Osteoblast (primary cell): Measurements from ENCODE around the gene RHOA. TPM values are rescaled to one million over a fixed set of nuclear protein-coding genes. Genes with fewer than 3 reads are reported as not detected.
A peak's percentile ranks its signal among the peaks of the same experiment; 100 is the strongest.

Experiments
- DNase-seq: peaks from one replicate; pipeline ENCODE4 v3.0.0; 2011; ENCODE audit warnings: low spot score, mixed read lengths; ENCODE audit not compliant: insufficient read length; ENCODE audit errors: missing footprints
- H2AFZ ChIP-seq: 2 replicates; pipeline ENCODE4 v1.6.0; 2011; ENCODE audit warnings: mild to moderate bottlenecking, low read length
- H3K27ac ChIP-seq: 2 replicates; pipeline ENCODE4 v1.5.1; 2011; ENCODE audit warnings: mild to moderate bottlenecking, low read depth, low read length, moderate library complexity
- H3K27me3 ChIP-seq: 2 replicates; pipeline ENCODE4 v1.6.0; 2012; ENCODE audit warnings: mild to moderate bottlenecking, control low read depth, inconsistent platforms, low read length, moderate library complexity; ENCODE audit not compliant: insufficient read depth
- H3K36me3 ChIP-seq: 2 replicates; pipeline ENCODE4 v1.5.1; 2011; ENCODE audit warnings: mild to moderate bottlenecking, low read length, control low read depth, moderate library complexity; ENCODE audit not compliant: insufficient read depth
- H3K4me1 ChIP-seq: 2 replicates; pipeline ENCODE4 v1.5.1; 2011; ENCODE audit warnings: mild to moderate bottlenecking, low read length, control low read depth, moderate library complexity; ENCODE audit not compliant: insufficient read depth
- H3K4me2 ChIP-seq: 2 replicates; pipeline ENCODE4 v1.6.0; 2011; ENCODE audit warnings: mild to moderate bottlenecking, low read length; ENCODE audit not compliant: insufficient read depth
- H3K4me3 ChIP-seq: fragments of 200-600 bp; sonication (generic); 3 replicates; pipeline ENCODE4 v1.5.1; 2012; ENCODE audit warnings: mild to moderate bottlenecking, low read length, inconsistent platforms; ENCODE audit not compliant: insufficient read depth
- H3K79me2 ChIP-seq: 2 replicates; pipeline ENCODE4 v1.6.0; 2012; ENCODE audit warnings: mild to moderate bottlenecking, low read length, control low read depth, inconsistent platforms; ENCODE audit not compliant: insufficient read depth
- H3K9me3 ChIP-seq: 2 replicates; pipeline ENCODE4 v1.5.1; 2011; ENCODE audit warnings: low read depth, low read length, control low read depth
- H4K20me1 ChIP-seq: 2 replicates; pipeline ENCODE4 v1.6.0; 2012; ENCODE audit warnings: mild to moderate bottlenecking, low read length, control low read depth; ENCODE audit not compliant: insufficient read depth
- total RNA-seq: library from RNA; depleted of rRNA; stranded (reverse); fragments of >200 nt; gene quantifications from 2 replicates; pipeline ENCODE4 v1.2.3, GENCODE V29; 2012
- TF ChIP-seq, protein P1 (sequence below): IDR thresholded peaks from 2 replicates; pipeline ENCODE4 v1.5.1; 2011; ENCODE audit warnings: mild to moderate bottlenecking, low read depth, low read length, moderate library complexity; ENCODE audit errors: extremely low read depth

The RHOA gene
- total RNA-seq, 1 donor, result 899 TPM

GRCh38 chr3:49388289-49388820 is 23.4 kb downstream of the RHOA start:
- Histone ChIP-seq H3K79me2 (peaks cover 97% of the 10 kb centered on the region), H3K27ac (peak overlapping the region; percentile 15), H3K4me2 (no peak overlapping the region), H3K36me3 (peaks cover 11% of the 10 kb centered on the region), H2AFZ (no peak overlapping the region), H3K27me3 (no peaks in the 10 kb centered on the region), H3K4me1 (peaks cover 12% of the 10 kb centered on the region), H4K20me1 (peaks cover 82% of the 10 kb centered on the region), H3K9me3 (no peaks in the 10 kb centered on the region), H3K4me3 (no peak overlapping the region)
- peak; percentile 67 for DNase-seq
- TF ChIP-seq, protein P1, sequence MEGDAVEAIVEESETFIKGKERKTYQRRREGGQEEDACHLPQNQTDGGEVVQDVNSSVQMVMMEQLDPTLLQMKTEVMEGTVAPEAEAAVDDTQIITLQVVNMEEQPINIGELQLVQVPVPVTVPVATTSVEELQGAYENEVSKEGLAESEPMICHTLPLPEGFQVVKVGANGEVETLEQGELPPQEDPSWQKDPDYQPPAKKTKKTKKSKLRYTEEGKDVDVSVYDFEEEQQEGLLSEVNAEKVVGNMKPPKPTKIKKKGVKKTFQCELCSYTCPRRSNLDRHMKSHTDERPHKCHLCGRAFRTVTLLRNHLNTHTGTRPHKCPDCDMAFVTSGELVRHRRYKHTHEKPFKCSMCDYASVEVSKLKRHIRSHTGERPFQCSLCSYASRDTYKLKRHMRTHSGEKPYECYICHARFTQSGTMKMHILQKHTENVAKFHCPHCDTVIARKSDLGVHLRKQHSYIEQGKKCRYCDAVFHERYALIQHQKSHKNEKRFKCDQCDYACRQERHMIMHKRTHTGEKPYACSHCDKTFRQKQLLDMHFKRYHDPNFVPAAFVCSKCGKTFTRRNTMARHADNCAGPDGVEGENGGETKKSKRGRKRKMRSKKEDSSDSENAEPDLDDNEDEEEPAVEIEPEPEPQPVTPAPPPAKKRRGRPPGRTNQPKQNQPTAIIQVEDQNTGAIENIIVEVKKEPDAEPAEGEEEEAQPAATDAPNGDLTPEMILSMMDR, result no peak

- Histone ChIP-seq H2AFZ (no peak overlapping the region), H3K27me3 (no peaks in the 10 kb centered on the region), H3K4me3 (no peak overlapping the region), H3K4me1 (peaks cover 12% of the 10 kb centered on the region), H3K36me3 (peaks cover 7% of the 10 kb centered on the region), H3K9me3 (no peaks in the 10 kb centered on the region), H4K20me1 (peaks cover 79% of the 10 kb centered on the region), H3K79me2 (peaks cover 97% of the 10 kb centered on the region), H3K27ac (peak overlapping the region; percentile 15), H3K4me2 (no peak overlapping the region)
- TF ChIP-seq, protein P1, result no peak
- DNase-seq, result peak; percentile 65
Measured at GRCh38 chr3:49387721-49388120, 24.1 kb downstream of the RHOA start.

DNA sequence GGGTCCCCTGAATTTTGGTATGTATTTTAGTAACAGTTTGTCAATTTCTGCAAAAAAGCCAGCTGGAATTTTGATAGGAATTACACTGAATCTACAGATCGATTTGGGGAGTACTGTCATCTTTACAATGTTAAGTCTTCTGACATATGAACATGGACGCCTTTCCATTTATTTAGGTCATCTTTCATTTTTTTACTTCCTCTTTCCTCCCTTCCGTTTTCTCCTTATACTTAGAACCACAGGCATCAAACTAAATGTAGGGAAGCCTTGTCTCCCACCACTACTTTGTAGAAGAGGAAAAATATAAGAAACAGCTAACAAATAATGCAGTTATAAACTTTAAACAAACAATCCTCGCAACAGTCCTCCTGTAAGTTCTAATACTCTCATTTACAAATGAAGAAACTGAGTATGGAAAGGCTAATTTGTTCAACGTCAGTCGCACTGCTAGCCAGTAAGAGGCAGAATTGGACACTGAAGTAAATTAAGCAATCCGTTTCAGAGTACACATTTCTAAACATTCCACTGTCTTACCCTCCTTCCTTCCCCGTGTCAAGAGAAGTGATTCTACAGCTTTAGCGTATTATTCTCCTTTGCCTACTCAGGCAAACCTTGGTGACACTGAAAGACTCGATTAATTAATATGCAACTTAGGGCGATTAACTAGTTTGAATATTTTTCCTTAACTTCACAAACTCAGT is 25.6 kb downstream of the RHOA start:
- DNase-seq, result no peak

DNA sequence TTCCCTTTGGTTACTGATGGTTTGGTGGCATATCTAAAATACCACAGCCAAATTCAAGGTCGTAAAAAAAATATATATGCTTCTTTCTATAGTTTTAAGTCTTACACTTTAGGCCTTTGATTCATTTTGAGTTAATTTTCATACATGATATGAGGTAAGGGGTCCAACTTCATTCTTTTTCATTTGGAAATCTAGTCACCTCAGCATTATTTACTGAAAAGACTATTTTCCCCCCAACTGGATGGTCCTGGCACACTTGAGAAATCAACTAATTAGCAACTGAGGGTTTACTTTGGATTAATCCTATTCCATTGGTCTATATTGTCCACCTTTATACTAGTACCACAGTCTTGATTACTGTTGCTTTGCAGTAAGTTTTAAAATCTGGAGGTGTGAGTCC is 26.2 kb downstream of the RHOA start:
- TF ChIP-seq, protein P1, result no peak
- no peak for DNase-seq
- Histone ChIP-seq H3K27me3 (no peaks in the 10 kb centered on the region), H3K9me3 (no peaks in the 10 kb centered on the region), H2AFZ (no peak overlapping the region), H3K36me3 (peaks cover 7% of the 10 kb centered on the region), H3K4me3 (no peak overlapping the region), H3K27ac (no peak overlapping the region), H3K79me2 (peaks cover 97% of the 10 kb centered on the region), H3K4me1 (peaks cover 12% of the 10 kb centered on the region), H4K20me1 (peaks cover 72% of the 10 kb centered on the region), H3K4me2 (no peak overlapping the region)

More for the DNA sequence above, 25.6 kb downstream of the RHOA start:
- H3K4me3 ChIP-seq, result no peak overlapping the region
- H3K4me2 ChIP-seq, result no peak overlapping the region
- H2AFZ ChIP-seq, result no peak overlapping the region
- peaks cover 72% of the 10 kb centered on the region for H4K20me1 ChIP-seq
- H3K36me3 ChIP-seq, result peaks cover 7% of the 10 kb centered on the region
- peaks cover 12% of the 10 kb centered on the region for H3K4me1 ChIP-seq
- TF ChIP-seq, protein P1, result no peak
- peaks cover 97% of the 10 kb centered on the region for H3K79me2 ChIP-seq
- no peaks in the 10 kb centered on the region for H3K27me3 ChIP-seq
- no peak overlapping the region for H3K27ac ChIP-seq
- H3K9me3 ChIP-seq, result no peaks in the 10 kb centered on the region
